ENCODE measurements around the gene COL4A2.

Gene COL4A2

DNA sequence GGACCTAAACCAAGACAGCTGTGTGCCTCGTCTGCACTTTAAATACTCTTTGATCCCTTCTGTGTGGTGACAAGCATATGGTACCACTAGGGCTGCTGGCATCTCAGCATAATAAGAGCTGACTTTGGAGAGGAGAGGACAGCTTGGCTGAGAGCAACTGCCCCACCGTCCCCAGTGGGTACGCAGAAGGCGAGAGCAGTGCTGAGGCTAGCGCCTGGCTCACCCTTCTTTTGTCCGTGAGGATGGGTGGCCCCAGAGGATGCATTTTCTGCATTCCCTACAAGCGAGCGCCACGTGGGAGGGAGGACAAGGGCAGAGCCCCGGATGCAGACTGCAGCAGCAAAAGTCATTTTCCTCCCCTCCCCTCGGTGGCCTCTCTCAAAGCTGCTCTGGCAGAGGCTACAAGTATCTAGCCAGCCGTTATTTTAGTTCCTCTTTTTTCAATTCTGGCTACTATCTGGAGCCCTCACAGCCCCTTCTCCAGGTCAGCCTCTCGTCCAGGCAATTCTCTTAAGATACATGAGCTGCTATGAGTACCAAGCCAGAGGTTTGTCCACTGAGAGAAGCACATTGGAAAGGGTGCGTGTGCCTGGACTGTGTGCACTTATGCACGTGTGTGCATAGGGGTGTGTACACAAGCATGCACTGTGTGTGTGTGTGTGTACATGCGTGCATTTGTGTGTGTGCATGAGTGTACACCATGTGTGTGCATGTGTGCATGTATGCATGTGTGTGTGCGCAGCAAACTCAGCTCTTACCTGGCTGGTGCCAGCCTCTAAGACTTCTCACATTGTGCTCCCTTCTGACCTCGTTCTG is 203.1 kb downstream of the COL4A2 start:
- H3K9me3 Mint-ChIP-seq: no peaks in the 10 kb centered on the region
- peaks cover 17% of the 10 kb centered on the region for H3K4me1 Mint-ChIP-seq
- peak; percentile 71 for ATAC-seq
- no peak overlapping the region for H3K4me3 Mint-ChIP-seq
- H3K27ac Mint-ChIP-seq: peak overlapping the region; percentile 40
- H3K36me3 Mint-ChIP-seq: no peaks in the 10 kb centered on the region
- peaks cover 37% of the 10 kb centered on the region for H3K27me3 Mint-ChIP-seq

DNA sequence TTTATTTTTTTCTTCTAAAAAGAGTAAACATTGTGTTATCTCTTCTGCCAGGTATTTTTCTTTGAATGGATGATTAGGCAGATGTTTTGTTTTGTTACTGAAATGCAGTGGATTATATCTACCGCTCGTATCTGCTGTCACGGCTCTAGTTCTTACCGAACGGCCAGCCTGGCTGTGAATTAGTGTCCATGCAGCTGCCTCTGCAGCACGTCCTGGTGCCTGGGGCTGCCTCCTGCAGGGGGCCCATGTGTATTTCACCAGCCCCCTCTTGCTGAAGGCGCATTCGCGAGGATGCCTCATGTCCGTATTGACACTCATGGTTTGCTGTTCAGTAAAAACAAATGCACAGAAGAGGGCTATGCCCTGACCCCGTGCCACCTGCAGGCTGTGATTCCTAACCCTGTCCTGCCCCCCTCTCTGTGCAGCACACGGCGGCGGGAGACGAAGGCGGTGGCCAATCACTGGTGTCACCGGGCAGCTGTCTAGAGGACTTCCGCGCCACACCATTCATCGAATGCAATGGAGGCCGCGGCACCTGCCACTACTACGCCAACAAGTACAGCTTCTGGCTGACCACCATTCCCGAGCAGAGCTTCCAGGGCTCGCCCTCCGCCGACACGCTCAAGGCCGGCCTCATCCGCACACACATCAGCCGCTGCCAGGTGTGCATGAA is 204.6 kb downstream of the COL4A2 start:
- Mint-ChIP-seq H3K27me3 (peaks cover 23% of the 10 kb centered on the region), H3K4me1 (peaks cover 18% of the 10 kb centered on the region)
- ATAC-seq: no peak

DNA sequence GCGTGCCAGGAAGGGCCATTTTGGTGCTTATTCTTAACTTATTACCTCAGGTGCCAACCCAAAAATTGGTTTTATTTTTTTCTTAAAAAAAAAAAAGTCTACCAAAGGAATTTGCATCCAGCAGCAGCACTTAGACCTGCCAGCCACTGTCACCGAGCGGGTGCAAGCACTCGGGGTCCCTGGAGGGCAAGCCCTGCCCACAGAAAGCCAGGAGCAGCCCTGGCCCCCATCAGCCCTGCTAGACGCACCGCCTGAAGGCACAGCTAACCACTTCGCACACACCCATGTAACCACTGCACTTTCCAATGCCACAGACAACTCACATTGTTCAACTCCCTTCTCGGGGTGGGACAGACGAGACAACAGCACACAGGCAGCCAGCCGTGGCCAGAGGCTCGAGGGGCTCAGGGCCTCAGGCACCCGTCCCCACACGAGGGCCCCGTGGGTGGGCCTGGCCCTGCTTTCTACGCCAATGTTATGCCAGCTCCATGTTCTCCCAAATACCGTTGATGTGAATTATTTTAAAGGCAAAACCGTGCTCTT is 205.2 kb downstream of the COL4A2 start:
- H3K4me1 Mint-ChIP-seq: peaks cover 18% of the 10 kb centered on the region
- no peaks in the 10 kb centered on the region for H3K36me3 Mint-ChIP-seq
- no peak overlapping the region for H3K4me3 Mint-ChIP-seq
- peaks cover 17% of the 10 kb centered on the region for H3K27me3 Mint-ChIP-seq
- no peaks in the 10 kb centered on the region for H3K9me3 Mint-ChIP-seq
- no peak overlapping the region for H3K27ac Mint-ChIP-seq
- peak; percentile 5 for ATAC-seq

More for the DNA sequence above, 204.6 kb downstream of the COL4A2 start:
- Mint-ChIP-seq H3K9me3 (no peaks in the 10 kb centered on the region), H3K36me3 (no peaks in the 10 kb centered on the region), H3K27ac (no peak overlapping the region), H3K4me3 (no peak overlapping the region)

DNA sequence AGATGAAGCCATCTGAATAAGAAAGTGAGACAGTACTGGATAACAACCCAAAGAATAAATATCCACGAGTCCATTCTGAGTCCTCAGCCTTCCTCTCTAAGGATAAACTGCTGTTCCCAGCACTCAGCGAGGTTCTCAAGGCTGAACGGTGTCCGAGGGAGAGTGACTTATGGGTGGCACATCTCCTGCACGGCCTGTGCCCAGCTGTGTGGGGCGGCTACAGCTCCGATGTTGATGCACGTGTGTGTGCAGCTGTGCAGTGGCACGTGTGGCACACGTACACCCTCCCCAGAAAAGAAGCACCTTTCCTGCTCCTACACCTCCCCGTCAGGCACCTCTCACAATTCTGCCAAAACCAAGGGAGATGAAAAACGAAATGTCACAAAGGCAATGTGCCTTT is 209.4 kb downstream of the COL4A2 start:
- Mint-ChIP-seq H3K4me1 (peaks cover 7% of the 10 kb centered on the region), H3K27ac (no peak overlapping the region), H3K4me3 (no peak overlapping the region), H3K27me3 (peaks cover 14% of the 10 kb centered on the region), H3K9me3 (no peaks in the 10 kb centered on the region), H3K36me3 (peaks cover 19% of the 10 kb centered on the region)
- ATAC-seq: no peak

DNA sequence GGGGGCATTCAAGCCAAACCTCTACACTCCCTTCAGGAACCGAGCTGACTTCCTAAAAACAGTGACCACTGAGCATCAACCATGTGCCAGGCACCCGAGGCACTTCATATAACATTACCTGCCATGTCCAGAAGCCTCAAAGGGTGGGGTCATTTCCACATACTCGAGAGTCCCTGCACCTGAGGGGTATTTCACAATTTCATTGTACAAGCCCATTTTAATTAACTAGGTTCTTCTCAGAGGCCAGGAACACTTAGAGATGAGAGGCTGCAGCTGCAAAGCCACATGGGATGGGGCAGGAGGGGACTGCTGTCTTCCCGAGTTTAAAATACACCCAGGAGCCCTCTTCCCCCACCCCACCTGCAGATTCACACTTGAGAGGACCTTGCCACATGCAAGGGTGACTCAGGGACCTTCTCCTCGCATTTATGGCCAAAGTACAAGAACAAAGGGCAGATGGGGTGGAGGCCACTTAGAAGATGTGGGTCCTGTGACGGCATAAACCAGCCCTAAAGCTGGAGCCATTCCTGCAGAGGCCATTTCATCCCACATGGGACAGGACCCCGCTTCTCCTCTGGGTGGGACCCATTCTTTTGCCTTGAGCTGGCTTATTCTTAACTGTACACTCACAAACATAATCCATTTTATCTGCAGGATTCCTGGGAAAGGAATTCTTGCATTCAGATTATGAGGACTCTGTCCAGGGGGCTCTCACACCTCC is 210.6 kb downstream of the COL4A2 start:
- Mint-ChIP-seq H3K4me1 (peaks cover 17% of the 10 kb centered on the region), H3K27ac (no peak overlapping the region), H3K36me3 (peaks cover 21% of the 10 kb centered on the region), H3K27me3 (peaks cover 14% of the 10 kb centered on the region), H3K9me3 (no peaks in the 10 kb centered on the region), H3K4me3 (no peak overlapping the region)
- ATAC-seq: no peak

DNA sequence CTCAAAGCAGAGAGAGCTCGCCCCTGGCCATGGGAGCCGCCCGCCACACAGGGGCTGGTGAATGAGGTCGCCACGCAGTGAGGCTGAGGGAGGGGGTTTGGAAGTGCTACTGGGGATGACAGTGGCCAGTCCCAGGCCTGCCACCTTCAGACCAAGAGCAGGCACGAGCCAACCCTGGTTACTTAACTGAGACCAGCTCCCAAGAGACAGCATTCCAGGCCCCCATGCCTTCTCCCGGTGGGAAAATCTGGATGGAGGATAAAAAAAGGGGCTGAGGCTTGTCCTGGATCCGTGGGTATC is 211.1 kb downstream of the COL4A2 start:
- H3K4me3 Mint-ChIP-seq: no peak overlapping the region
- H3K36me3 Mint-ChIP-seq: peaks cover 26% of the 10 kb centered on the region
- H3K9me3 Mint-ChIP-seq: no peaks in the 10 kb centered on the region
- peaks cover 14% of the 10 kb centered on the region for H3K27me3 Mint-ChIP-seq
- ATAC-seq: no peak
- H3K27ac Mint-ChIP-seq: no peak overlapping the region
- peaks cover 23% of the 10 kb centered on the region for H3K4me1 Mint-ChIP-seq

DNA sequence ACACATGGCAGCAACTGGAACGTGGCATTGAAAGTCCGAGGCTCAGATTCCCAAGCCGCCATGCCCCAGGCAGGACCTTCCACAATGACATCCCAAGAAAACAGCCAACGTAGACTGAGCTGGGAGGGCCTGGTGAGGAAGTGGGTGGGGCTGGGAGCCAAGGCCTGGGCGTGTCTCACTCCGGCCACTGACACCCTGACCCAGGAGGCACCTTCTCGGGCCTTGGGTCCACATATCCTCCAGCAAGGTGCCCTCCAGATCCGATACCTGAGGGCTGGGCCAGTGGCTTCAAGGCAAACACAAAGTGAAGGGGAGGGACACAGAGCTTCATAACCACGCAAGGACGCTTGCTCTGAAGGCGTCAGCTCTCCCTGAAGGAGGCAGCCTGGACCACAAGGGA is 211.5 kb downstream of the COL4A2 start:
- no peak overlapping the region for H3K4me3 Mint-ChIP-seq
- no peak for ATAC-seq
- H3K9me3 Mint-ChIP-seq: no peaks in the 10 kb centered on the region
- H3K4me1 Mint-ChIP-seq: peaks cover 26% of the 10 kb centered on the region
- peaks cover 14% of the 10 kb centered on the region for H3K27me3 Mint-ChIP-seq
- peaks cover 30% of the 10 kb centered on the region for H3K36me3 Mint-ChIP-seq
- H3K27ac Mint-ChIP-seq: no peak overlapping the region

DNA sequence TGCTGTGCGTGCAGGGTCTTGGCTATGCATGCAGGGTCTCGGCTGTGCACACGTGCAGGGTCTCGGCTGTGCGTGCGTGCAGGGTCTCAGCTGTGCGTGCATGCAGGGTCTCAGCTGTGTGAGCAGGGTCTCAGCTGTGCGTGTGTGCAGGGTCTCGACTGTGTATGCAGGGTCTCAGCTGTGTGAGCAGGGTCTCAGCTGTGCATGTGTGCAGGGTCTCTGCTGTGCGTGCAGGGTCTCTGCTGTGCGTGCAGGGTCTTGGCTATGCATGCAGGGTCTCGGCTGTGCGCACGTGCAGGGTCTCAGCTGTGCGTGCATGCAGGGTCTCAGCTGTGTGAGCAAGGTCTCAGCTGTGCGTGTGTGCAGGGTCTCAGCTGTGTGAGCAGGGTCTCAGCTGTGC is 212.0 kb downstream of the COL4A2 start:
- Mint-ChIP-seq H3K27me3 (peaks cover 13% of the 10 kb centered on the region), H3K27ac (no peak overlapping the region), H3K4me3 (no peak overlapping the region), H3K36me3 (peaks cover 32% of the 10 kb centered on the region), H3K9me3 (no peaks in the 10 kb centered on the region), H3K4me1 (peaks cover 31% of the 10 kb centered on the region)
- no peak for ATAC-seq

DNA sequence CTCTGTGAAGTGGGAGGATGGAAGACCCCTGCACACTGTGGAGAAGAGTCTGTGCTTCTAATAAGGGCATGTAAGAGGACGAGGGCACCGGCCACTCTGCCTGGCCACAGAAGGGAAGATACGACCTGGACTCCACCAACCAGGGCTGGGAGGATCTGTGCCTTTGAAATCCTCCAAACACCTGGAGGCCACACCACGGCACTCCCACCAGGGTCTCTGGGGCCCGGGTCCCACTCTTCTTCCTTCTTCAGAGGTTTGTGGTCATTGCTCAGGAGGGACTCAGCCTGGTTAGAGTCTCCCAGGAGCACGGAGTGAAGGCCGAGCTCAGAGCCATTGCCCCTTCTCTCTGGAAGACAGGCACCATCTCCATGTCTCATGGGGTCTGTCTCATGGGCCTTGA is 212.4 kb downstream of the COL4A2 start:
- Mint-ChIP-seq H3K27ac (no peak overlapping the region), H3K4me1 (peaks cover 36% of the 10 kb centered on the region), H3K27me3 (peaks cover 8% of the 10 kb centered on the region), H3K36me3 (peaks cover 32% of the 10 kb centered on the region), H3K9me3 (no peaks in the 10 kb centered on the region), H3K4me3 (no peak overlapping the region)
- ATAC-seq: no peak

DNA sequence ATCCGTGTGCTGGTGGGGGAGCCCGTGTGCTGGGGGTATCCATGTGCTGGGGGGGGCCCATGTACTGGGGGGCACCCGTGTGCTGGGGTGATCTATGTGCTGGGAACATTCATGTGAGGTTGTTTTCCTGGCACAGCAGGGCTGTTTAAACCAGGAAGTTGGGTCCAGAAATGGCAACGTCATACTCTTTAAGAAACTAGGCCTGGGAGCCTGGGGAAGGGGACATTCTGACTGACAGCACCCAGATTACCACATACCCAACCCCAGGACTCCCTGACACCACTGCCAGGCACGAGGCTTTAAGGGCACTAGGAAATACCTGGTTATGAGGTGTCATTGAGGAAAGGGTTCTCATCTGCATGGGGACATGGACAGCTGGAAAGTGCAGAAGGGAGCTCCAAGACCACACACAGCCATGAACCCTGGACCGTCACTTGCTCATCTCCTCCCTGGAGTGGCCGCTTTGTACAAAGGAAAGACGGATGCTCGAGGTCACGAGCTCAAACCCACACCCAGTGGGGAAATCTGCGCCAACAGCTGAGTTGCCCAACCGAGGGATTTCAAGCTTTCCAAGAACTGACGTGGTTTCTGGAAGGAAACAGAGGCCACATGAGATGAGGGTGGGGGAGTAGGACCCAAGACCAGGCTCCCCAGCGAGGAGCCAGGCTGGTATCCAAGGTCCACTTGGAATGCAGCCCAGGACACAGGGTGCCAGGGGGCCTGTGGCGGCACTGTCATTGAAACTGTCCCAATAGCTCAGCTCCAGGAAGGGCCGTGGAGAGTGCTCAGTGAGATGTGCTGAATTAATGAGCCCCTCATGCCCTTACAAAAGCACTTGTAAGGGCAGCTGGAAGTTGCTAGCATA is 213.6 kb downstream of the COL4A2 start:
- ATAC-seq: no peak
- no peaks in the 10 kb centered on the region for H3K9me3 Mint-ChIP-seq
- no peak overlapping the region for H3K4me3 Mint-ChIP-seq
- no peaks in the 10 kb centered on the region for H3K27me3 Mint-ChIP-seq
- H3K4me1 Mint-ChIP-seq: peaks cover 42% of the 10 kb centered on the region
- H3K27ac Mint-ChIP-seq: no peak overlapping the region
- H3K36me3 Mint-ChIP-seq: peaks cover 32% of the 10 kb centered on the region

DNA sequence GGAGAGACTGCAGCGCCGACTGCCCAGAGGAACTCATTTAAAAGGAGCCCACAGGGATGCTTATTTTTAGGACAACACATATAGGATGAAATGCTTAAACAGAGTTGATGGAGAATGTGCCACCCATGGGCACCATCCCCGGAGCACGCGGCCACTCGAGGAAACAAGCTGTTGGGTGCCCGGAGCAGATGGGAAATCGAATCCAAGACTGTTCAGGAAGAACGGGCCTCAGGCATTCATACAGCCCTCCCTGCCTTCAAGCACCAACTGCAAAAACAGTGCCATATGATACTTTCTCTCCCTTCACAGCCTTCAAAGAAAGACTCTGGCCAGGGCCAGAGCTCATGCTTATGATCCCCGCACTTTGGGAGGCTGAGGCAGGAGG is 214.2 kb downstream of the COL4A2 start:
- Mint-ChIP-seq H3K4me1 (peaks cover 48% of the 10 kb centered on the region), H3K27ac (no peak overlapping the region), H3K36me3 (peaks cover 32% of the 10 kb centered on the region), H3K27me3 (no peaks in the 10 kb centered on the region), H3K9me3 (no peaks in the 10 kb centered on the region), H3K4me3 (no peak overlapping the region)
- no peak for ATAC-seq

DNA sequence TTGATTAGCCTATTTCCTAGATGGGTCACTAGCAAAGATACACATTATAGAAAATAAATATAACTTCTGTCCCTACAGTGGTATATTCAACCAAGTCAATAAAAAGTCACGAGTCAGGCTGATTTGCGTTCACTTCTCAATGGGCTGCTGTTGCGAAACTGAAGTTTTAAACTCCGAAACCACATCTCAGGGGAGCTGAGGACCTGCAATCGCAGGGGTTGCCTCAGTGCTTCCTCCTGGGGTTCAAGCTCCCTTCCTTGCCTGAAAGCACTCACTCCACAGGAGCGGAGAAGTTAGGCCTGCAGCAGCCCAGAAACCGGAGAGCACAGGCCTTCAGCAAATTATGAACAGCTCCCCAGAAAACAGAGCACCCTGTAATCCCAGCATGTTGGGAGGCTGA is 214.9 kb downstream of the COL4A2 start:
- H3K36me3 Mint-ChIP-seq: peaks cover 32% of the 10 kb centered on the region
- no peaks in the 10 kb centered on the region for H3K27me3 Mint-ChIP-seq
- no peak for ATAC-seq
- H3K4me3 Mint-ChIP-seq: no peak overlapping the region
- no peaks in the 10 kb centered on the region for H3K9me3 Mint-ChIP-seq
- H3K27ac Mint-ChIP-seq: no peak overlapping the region
- peaks cover 49% of the 10 kb centered on the region for H3K4me1 Mint-ChIP-seq

DNA sequence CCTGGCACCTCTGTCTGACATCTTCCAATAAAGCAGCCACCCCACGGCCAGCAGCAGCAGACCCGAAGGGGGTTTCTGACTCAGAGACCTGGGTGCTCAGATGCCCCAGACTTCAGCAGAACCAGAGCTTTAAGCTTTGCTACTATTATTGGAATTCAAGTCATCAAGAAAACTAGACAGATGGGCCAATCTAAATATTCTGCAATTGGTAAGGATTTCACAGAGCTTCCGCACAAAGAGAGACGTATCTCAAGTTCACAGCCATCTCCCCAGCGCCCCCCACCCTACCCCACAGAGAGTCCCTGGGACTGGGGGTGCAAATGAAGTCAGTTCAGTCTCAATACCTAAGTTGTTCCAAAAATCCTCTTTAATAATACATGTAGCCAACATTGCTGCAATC is 215.6 kb downstream of the COL4A2 start:
- H3K36me3 Mint-ChIP-seq: peaks cover 32% of the 10 kb centered on the region
- no peak overlapping the region for H3K4me3 Mint-ChIP-seq
- no peaks in the 10 kb centered on the region for H3K9me3 Mint-ChIP-seq
- H3K27ac Mint-ChIP-seq: no peak overlapping the region
- no peaks in the 10 kb centered on the region for H3K27me3 Mint-ChIP-seq
- peaks cover 49% of the 10 kb centered on the region for H3K4me1 Mint-ChIP-seq
- no peak for ATAC-seq

DNA sequence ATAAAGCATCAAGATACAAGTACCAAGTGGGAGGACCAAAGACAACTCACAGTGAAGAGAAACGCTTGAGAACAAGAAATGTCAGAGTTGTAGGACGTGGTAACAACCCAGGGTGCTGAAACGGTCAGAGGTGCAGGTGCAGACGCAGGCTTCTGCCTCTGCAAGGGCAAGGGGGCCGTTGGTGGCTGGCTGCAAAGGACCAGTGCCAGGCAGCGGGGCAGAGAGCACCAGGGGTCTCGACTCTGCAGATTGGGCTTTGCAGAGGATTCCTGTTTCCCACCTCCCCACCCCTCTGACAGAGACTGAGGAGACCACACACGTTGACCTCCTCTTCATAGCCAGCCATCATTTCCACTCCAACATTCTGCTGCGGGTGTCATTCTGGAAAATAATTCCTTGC is 216.1 kb downstream of the COL4A2 start:
- Mint-ChIP-seq H3K27ac (no peak overlapping the region), H3K36me3 (peaks cover 32% of the 10 kb centered on the region), H3K4me3 (no peak overlapping the region), H3K27me3 (no peaks in the 10 kb centered on the region), H3K4me1 (peaks cover 49% of the 10 kb centered on the region), H3K9me3 (no peaks in the 10 kb centered on the region)
- ATAC-seq: no peak

All from stimulated activated memory B cell treated with anti-CD40 and anti-IgM and Interleukin-4, amounts not matched to agents 10 μg/mL and 1 μg/mL and 100 μg/mL, for 72 hours (primary cell).